ENCODE results near the gene PLEKHG7.
"Not testable (repeated sequence)": the region's sequence is repeated elsewhere in the genome, so short reads cannot be mapped to it uniquely, and the experiment has no call there.

Gene PLEKHG7

DNA sequence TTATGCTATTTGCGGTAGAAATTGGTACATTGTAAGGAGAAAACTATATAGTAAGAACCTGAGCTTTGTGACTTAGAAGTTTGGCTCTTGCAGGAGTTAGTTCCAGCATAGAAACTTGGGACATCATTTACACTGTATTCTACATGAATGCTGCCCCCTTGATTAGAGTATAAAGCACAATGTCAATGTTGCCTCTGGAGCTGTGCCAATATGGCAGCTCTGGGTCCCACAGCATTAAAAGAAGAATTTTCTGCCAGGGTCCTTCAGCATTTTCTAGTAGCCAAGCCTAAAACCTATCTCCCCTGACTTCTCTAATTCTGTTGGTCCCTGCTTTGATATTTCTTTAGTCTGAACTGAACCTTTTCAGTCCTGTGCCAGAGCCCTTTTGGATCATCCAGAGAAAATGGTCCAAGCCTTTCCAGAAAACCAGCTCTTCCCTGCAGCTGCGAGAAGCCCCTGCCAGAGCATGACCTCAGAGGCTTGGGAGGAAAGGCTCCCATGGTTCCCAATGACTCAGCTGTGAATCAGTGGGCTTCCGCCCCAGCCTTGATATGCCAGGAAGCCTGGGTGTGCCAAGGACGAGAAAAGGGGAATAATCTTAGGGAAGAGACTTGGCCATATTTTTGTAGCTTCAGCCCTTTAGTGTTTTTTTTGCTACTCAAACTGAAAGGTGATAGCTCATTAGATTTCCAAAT lies 43.2 kb downstream of the PLEKHG7 start:
- DNase-seq (ENCODE audit: low read depth in 2 of 3, low spot score in 2 of 3) = no peak

DNA sequence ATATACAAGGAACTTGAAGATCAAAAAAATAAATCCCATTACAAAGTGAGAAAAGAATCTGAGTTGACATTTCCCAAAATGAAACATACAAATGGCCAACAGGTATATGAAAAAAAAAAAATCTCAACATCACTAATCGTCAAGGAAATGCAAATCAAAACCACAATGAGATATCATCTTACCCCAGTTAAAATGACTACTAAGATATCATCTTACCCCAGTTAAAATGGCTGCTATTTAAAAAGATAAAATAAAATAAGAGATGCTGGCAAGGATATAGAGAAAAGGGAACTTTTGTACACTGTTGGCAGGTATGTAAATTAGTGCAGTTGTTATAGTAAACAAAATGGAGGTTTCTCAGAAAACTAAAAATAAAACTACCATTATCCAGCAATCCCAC lies 44.4 kb downstream of the PLEKHG7 start:
- no peak for DNase-seq (ENCODE audit: low read depth in 2 of 3, low spot score in 2 of 3)

DNA sequence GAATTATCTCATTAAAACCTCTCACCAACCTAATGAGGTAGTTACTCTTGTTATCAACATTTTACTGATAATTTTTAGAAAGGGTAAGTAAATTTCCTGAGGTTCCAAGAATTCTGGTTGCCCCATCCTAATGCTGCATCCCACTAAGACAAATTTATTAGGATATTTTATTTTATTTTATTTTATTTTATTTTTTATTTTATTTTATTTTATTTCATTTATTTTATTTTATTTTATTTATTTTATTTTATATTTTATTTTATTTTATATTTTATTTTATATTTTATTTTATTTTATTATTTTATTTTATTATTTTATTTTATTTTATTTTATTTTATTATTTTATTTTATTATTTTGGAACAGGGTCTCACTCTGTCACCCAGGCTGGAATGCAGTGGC lies 46.9 kb downstream of the PLEKHG7 start:
- not testable (repeated sequence) for DNase-seq (ENCODE audit: low read depth in 2 of 3, low spot score in 2 of 3)

DNA sequence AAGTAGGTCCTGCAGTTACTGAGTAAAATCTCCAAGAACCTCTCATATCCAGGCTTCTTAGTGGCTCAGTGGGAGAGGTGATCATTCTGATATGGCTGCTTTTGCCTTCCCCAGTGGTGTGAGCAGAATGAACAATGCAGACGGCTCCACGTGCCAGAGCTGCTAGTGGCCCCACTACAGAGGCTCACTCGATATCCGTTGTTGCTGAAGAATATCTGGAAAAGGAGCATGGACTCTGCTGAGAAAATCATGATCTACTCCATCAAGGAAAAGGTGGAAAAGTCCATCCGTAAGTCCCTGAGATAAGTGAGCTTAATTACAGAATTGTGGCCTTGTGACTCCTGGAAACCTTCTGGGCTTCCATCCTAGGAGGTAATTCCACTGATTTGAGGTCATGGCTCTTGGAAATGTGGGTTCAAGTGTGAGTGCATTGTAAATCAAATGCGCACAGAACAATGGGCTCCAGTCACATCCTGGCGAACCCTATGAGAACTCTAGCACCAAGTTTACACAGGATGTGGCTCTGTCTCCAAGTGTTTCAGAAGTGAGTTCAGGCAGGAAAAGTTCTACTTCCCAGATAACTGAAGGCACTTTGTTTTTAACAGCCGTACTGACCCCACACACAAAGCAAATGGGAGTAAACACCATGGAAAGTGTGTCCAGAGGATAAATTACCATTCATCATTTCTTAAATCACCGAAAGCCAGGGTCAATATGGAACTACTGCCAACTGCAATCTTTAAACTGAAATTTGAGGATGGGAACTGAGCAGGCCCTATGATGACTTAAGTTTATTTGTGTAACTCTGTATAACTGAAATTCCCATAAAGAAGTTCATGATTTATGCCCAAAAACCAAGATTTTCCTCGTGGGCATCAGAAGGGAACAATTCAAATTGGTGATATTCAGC lies 51.4 kb downstream of the PLEKHG7 start:
- DNase-seq (ENCODE audit: low read depth in 2 of 3, low spot score in 2 of 3) = no peak

DNA sequence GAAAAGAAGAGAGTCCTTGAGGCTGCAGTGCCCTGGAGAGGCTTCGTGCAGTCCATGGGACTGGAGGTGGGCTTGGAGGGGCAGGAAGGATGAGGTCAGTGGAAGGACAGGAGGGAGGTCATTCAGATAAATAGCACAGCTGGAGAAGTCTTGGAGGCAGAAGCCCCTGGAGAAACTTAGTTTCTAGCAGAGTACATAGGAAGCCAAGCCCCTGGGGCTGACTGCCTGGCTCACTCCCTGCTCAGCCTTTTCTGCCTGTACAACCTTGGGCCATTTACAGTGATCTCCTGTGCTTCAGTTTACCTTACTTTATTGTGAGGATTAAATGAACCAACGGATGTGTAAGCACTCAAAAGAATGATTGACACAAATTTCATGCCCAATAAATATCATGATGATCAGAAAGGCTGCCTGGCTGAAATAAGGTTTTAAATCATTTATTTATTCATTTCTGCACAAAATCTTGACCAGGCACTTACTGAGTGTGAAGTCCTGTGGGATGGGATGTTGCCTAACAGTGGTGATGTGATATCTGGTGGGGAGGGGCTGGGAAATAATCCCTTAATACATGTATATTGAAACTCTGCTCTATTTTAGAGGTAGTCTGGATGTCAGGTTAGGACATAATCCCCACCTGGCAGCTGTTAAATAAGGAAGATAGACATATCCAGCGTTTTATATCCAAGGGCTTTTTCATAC lies 54.3 kb downstream of the PLEKHG7 start:
- DNase-seq (ENCODE audit: low read depth in 2 of 3, low spot score in 2 of 3) = no peak

DNA sequence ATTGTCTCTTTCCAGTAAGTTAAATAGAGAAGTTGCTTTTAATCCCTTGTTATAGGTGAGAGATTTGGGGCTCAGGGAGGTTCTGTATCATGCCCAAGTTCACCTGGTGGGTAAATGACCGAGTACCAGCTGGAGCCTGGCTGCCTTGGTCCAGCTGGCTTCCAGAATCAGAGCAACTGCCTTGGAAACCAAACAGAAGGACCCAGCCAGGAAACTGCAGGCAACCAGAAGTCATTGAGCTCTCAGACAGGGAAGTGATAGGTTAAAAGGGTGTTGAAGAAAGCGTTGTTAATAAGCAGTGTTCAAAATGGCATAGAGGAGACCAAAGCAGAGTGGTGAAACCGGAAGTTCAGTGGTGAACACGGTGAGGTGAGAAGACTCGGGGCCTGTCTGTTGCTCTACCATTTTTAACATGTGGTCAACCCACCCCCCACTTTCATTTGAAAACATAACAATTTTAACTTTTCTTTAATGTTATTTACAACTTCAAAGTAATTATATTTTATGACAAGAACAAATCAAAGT lies 54.9 kb downstream of the PLEKHG7 start:
- DNase-seq (ENCODE audit: low read depth in 2 of 3, low spot score in 2 of 3) = no peak

DNA sequence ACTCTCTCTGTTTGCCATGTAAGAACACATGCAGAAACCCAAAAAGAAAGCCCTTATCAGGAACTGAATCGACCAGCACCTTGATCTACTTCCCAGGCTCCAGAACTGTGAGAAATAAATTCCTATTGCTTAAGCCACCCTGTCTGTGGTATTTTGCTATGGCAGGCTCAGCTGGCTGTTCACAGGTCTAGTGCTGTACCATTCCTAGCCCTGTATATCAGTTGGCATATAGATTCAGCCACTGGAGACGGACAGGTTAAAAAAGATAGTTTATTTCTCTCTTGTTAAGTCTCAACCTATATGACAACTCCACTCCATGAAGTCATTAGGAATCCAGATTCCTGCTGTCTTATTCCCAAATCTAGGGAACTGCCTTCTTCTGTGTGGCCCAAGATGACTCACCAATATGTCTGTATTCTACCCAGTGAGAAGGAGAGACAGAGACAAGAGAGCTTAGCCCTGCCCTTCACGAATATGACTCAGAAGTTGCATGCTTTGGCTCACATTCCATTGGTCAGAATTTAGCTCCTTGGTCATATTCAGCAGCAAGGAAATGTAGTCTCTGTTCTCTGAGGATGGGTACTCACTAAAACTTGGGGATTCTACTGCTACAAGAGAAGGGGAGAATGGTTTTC lies 57.0 kb downstream of the PLEKHG7 start:
- no peak for DNase-seq (ENCODE audit: low read depth in 2 of 3, low spot score in 2 of 3)

DNA sequence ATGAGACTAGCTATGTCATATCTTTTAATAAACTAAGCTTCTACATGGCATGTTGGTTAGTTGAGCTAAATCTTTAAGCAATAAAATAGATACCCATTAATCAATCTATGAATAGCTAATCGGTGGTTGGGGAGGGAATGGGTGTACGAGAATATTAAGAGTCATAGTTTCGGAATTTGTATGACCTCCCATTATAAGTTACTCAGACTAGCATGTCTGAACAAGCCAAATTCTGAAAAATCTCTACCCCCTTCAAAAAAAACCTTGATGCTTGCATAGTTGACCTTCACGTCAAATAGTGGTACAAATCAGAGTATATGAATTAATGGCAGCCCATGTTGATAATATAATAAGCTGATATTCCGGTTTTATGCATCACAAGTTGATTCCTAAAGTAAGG lies 60.0 kb downstream of the PLEKHG7 start:
- DNase-seq (ENCODE audit: low read depth in 2 of 3, low spot score in 2 of 3) = no peak

DNA sequence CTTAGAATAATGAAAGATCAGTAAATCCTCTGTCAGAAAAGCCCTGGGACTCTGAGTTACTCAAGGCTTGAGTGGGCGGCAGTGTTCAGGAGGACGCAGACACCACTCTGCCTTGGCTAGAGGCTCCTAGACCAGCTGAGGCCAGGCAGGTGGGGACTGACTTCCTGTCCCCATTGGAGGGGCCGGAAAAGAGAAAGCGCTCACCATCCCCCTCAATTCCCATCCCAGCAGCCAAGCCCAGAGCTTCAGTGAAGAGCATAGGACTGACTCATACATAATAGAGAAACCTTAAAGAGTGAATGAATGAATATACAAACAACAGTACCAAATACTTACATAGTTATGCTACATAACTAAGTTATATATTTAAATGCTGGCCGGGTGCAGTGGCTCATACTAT lies 62.0 kb downstream of the PLEKHG7 start:
- DNase-seq (ENCODE audit: low read depth in 2 of 3, low spot score in 2 of 3) = no peak

DNA sequence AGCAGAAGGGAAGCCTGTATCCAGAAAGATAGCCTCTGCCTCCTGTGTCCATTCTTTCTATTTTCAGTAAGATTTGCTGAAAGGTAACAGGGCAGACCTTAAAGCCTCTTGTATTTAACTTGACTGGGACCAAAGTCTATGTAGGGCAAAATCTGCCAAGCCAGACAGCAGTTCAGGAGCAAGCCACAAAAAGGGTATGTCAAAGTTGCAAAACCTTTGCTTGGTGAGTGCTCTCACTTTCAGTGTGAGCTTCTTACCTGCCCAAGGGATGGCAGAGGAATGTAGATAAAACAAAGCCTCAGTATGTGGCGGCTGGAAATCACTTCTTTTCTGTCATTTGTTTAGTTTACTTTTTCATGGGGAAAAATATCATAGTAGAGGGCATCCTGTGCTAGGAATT lies 63.1 kb downstream of the PLEKHG7 start:
- DNase-seq (ENCODE audit: low read depth in 2 of 3, low spot score in 2 of 3) = no peak

DNA sequence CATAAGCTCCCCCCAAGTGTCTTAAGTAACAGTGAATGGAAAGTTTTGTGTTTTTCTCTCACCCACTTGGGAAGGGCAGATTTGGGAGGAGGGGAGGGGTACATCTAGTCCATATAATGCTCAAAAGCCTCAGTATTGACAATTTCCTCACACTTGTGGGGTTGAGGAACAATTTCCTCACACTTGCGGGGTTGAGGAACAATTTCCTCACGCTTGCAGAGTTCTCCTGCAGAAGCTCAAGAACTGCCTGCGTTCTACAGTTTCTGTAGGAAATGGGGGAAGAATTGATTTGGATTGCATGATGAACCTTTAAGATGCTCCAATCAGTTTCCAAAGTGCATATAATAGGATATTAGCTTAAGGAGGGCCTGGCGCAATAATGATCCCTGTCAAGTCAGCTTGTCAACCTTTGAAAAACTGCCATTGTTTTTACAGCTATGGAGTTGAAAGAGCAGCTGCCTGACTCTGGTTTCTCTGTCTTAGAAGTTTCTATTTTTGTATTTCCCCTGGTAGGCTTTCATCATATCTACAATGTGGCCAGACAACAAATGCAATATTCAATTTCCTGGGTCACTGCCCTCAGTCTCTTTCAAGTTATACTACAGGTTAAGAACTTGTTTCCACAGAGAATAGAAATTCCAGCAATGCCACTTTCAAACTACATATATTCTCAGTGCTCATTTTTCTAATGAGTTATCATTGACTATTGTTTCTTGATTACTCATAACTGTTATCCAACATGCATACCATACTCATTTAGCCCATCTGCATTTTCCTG lies 66.5 kb downstream of the PLEKHG7 start:
- DNase-seq (ENCODE audit: low read depth in 2 of 3, low spot score in 2 of 3) = no peak

DNA sequence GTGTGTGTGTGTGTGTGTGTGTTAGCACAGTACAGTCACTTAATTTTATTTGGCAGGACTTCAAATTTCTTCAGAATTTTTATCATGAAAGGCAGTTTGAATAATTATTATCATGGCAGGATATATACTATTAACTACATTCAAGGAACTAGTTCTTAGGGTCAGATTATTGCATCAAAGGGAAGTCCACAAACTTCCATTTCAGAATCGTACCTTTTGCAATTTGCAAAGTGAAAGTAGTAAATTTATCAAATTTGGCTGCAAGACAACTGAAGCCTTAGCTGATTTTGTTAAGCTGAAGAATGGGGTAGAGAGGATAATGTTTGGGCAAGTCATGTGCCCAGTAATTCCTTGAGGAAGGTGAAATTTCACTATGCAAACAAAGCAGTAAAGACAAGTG lies 68.2 kb downstream of the PLEKHG7 start:
- DNase-seq (ENCODE audit: low read depth in 2 of 3, low spot score in 2 of 3) = no peak

DNA sequence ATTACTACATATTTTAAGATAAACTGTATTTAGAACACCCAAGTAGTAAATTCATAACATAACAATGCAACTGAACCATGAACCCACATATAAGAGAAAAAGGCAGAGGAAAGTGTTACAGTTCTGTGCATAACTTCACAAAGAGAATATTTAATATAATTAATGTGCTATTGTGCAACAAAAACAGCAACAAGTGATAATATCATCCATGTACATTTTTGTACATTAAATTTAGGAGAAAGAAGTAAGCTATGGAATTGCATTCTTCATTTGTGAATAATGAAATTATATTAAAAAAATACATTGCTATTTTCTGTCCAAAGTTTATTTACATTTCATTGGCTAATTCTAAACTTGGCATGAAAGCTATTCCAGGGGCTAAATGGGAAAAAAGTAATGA lies 72.6 kb downstream of the PLEKHG7 start:
- no peak for DNase-seq (ENCODE audit: low read depth in 2 of 3, low spot score in 2 of 3)

DNA sequence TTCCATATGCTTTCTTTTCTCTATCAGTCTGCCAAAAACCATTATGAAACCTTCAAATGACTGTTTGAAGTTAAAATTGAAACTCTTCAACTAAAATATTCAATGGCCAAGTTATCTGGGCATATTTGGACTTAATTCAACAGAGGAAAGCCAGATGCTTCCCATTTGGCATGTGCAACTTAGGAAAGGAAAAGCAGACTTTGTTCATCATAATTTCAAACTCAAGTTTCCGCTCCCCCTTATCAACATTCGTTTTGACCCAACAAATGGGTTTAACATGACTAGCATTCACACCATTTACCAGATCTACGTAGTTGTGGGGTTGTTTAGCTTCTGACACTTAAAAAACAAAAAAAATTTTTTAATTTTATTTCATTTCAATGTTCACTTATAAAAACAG lies 75.7 kb downstream of the PLEKHG7 start:
- no peak for DNase-seq (ENCODE audit: low read depth in 2 of 3, low spot score in 2 of 3)

DNA sequence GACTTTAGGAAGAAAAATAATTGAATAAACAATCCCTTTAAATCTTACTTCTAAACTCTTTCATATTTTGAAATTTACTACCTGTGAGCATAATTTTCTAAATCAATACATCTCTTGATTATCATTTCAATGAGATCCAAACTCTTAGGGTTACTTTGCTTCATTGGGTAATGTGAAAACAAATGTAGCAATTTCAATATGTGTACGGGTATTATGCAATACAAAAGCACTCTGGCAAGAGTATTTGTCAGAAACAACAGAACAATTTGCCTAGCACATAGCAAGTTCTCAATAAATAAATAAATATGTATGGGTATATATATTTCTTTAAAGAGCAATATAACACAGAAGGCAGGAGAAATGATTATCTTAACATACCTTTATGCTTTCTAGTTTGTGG lies 77.1 kb downstream of the PLEKHG7 start:
- DNase-seq (ENCODE audit: low read depth in 2 of 3, low spot score in 2 of 3) = no peak

DNA sequence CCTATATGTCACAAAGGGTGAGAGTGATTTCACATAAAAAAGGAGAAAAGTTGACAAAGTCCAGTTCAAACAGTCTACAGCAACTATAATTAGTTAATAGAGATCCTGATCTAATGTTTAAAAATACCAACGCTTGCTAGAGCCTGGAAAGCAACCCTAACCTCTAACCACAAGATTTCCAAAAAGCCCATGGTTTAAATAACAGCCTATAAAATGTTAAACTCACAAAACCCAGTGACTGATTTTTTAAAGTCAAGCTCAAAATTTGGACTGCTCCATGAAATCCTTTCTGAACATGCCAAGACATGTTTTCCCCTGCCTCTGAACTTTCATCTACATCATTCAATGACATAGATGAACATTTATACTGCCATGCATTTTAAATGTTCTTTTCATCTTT lies 81.6 kb downstream of the PLEKHG7 start:
- no peak for DNase-seq (ENCODE audit: low read depth in 2 of 3, low spot score in 2 of 3)

DNA sequence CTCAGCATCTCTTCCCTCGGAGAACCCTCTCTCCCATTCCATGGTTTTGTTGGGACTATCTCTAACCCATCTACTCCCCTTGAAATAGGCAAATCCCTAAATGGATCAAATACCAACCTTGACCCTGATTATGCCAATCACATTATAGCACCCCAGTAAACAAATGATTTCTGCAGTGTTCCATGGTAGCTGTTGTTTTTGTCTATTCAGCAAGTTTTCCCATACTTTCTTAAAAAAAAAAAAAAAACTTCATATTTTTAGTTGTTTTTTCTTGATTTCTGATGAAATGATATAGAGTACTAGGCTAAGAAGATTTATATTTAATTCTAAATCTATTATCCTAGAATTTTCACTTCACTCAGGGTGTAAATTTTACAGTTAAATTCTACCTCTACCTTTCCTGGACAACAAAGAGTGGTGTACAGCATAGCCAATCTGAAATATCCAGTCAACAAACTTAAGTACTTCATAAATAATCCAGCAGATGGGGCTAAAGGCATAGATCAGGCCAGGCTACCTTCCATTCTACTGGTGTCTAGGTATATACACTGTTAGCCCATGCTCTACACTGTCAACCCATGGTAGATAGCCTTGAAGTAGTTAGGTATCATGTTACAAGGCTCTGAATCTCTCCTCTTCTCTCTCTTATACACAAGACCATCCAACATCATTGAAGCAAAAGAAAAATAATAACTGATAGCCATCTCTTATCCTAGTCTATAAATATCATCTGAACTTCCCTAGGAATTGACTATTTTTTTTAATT lies 82.2 kb downstream of the PLEKHG7 start:
- DNase-seq (ENCODE audit: low read depth in 2 of 3, low spot score in 2 of 3) = no peak

DNA sequence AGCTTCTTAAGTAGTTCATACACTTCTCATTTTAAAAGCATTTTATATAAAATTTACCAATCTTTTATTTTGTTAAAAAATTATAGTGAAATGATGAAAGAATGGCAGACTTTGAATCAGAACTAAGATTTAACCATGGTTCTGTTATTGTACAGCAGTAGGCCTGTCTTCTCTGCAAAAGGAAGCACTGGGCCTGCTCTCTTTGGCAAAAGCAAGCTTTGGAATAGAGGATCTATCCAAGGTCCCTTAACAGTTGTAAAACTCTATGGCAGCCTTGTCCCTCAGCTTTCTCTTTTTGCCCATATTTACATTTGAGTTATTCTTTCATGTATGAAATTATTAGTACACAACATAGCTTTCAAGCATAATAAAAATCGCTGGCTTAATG lies 82.8 kb downstream of the PLEKHG7 start:
- no peak for DNase-seq (ENCODE audit: low read depth in 2 of 3, low spot score in 2 of 3)

DNA sequence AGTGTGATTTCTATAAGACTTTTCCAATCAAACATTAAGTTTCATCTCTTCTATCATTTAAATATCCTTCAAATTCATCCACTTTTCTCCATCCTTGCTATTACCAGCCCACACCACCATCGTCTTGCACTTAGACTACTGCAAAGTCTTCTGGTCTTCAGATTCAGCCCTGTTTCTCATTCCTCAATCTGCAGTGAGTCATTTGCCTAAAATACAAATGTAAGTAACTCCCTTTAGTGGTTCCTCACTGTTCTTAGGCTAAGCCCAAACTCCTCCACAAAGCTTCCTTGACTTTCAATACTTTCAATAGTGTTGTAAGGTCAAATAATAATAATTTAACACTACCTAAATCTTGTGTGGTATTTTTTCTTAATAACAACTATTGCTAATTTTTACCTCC lies 83.3 kb downstream of the PLEKHG7 start:
- no peak for DNase-seq (ENCODE audit: low read depth in 2 of 3, low spot score in 2 of 3)

DNA sequence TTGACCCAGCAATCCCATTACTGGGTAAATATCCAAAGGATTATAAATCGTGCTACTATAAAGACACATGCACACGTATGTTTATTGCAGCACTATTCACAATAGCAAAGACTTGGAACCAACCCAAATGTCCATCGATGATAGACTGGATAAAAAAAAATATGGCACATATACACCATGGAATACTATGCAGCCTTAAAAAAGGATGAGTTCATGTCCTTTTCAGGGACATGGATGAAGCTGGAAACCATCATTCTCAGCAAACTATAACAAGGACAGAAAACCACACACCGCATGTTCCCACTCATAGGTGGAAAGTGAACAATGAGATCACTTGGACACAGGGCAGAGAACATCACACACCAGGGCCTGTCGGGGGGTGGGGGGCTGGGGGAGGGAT lies 91.6 kb downstream of the PLEKHG7 start:
- DNase-seq (ENCODE audit: low read depth in 2 of 3, low spot score in 2 of 3) = not testable (repeated sequence)

Measured in activated CD8-positive, alpha-beta memory T cell treated with anti-CD3 and anti-CD28 coated beads for 48 hours (primary cell).